H1 (cell line): ENCODE data around the gene PRPF40B. TPM values are rescaled to one million over a fixed set of nuclear protein-coding genes. Genes with fewer than 3 reads are reported as not detected.

Experiments
- CTCF ChIA-PET: fragments of 300-600 bp; sonication (Branson Sonifier 250); formaldehyde crosslinking; loops from one replicate; lab custom pipeline; 2021; ENCODE audit not compliant: partially characterized antibody; lab: Charles Lee
- POLR2A ChIA-PET: fragments of 300-600 bp; sonication (Branson Sonifier 250); formaldehyde crosslinking; loops from one replicate; lab custom pipeline; 2021; ENCODE audit warnings: inconsistent platforms; ENCODE audit not compliant: partially characterized antibody; lab: Charles Lee
- DNase-seq, 2 experiments: peaks; one replicate each; pipeline versions ENCODE4 v3.0.0 to v3.0.0-alpha.2; 2010 to 2022; ENCODE audit warnings: low spot score in 2 of 2, low read depth in 1 of 2, mixed read lengths in 1 of 2
- FAIRE-seq: peaks from 2 replicates; lab custom pipeline; 2011; peaks lifted over from hg19 to GRCh38; lab: Jason Lieb, UNC
- H2AFZ ChIP-seq: 2 replicates; pipeline ENCODE4 v1.8.1; 2012; ENCODE audit warnings: low read length, inconsistent platforms
- H2AK5ac ChIP-seq: 2 replicates; pipeline ENCODE4 v1.6.1; 2013; ENCODE audit warnings: low read depth, low read length
- H2BK120ac ChIP-seq: replicated peaks from 2 replicates; pipeline ENCODE3; 2013; ENCODE audit warnings: low read depth, low read length, inconsistent platforms
- H2BK12ac ChIP-seq: 2 replicates; pipeline ENCODE4 v1.6.1; 2013; ENCODE audit warnings: low read depth, low read length
- H2BK15ac ChIP-seq: 2 replicates; pipeline ENCODE4 v1.6.1; 2013; ENCODE audit warnings: low read length
- H2BK20ac ChIP-seq: 2 replicates; pipeline ENCODE4 v1.6.1; 2013; ENCODE audit warnings: low read length
- H2BK5ac ChIP-seq: 2 replicates; pipeline ENCODE4 v1.6.1; 2013; ENCODE audit warnings: low read depth, low read length
- H3K14ac ChIP-seq: 2 replicates; pipeline ENCODE4 v1.6.1; 2013; ENCODE audit warnings: inconsistent platforms; ENCODE audit not compliant: insufficient read length
- H3K18ac ChIP-seq: 2 replicates; pipeline ENCODE4 v1.6.1; 2013; ENCODE audit warnings: low read length; ENCODE audit errors: extremely low read depth
- H3K23ac ChIP-seq: 2 replicates; pipeline ENCODE4 v1.6.1; 2013; ENCODE audit warnings: inconsistent platforms; ENCODE audit not compliant: insufficient read length
- H3K23me2 ChIP-seq: 2 replicates; pipeline ENCODE4 v1.6.1; 2013; ENCODE audit warnings: low read depth, low read length
- H3K27ac ChIP-seq: 2 replicates; pipeline ENCODE4 v1.6.1; 2011; ENCODE audit warnings: low read depth, low read length, inconsistent platforms
- H3K27me3 ChIP-seq, 4 experiments: replicated peaks in 1 of 4; 1 replicate in 1 of 4; 2 replicates in 3 of 4; pipeline versions ENCODE4 v1.6.1 to v1.8.1; 2011 to 2013; ENCODE audit warnings: low read length in 3 of 4, mild to moderate bottlenecking in 3 of 4, inconsistent platforms in 2 of 4, mixed read lengths in 2 of 4, moderate library complexity in 1 of 4; ENCODE audit not compliant: control insufficient read depth in 3 of 4, insufficient read depth in 3 of 4; ENCODE audit errors: extremely low read depth in 1 of 4
- H3K36me3 ChIP-seq, 4 experiments: 2 replicates each; pipeline versions ENCODE4 v1.6.1 to v1.8.1; 2011 to 2013; ENCODE audit warnings: mild to moderate bottlenecking in 4 of 4, low read length in 3 of 4, moderate library complexity in 2 of 4, control low read depth in 1 of 4, inconsistent platforms in 1 of 4; ENCODE audit not compliant: insufficient read depth in 4 of 4, control insufficient read depth in 2 of 4
- H3K4ac ChIP-seq: replicated peaks from 2 replicates; pipeline ENCODE3; 2013; ENCODE audit warnings: low read length, low read depth, mixed read lengths, inconsistent platforms; ENCODE audit not compliant: insufficient read length
- H3K4me1 ChIP-seq, 4 experiments: replicated peaks in 1 of 4; 1 replicate in 1 of 4; 2 replicates in 3 of 4; pipeline versions ENCODE4 v1.6.1 to v1.8.1; 2011 to 2013; ENCODE audit warnings: low read length in 3 of 4, inconsistent platforms in 2 of 4, mixed read lengths in 1 of 4; ENCODE audit not compliant: insufficient read depth in 4 of 4, control insufficient read depth in 3 of 4
- H3K4me2 ChIP-seq, 2 experiments: 2 replicates each; pipeline versions ENCODE4 v1.6.1 to v1.8.1; 2011 to 2013; ENCODE audit warnings: low read depth in 2 of 2, low read length in 2 of 2, control low read depth in 1 of 2, inconsistent platforms in 1 of 2, mild to moderate bottlenecking in 1 of 2; ENCODE audit not compliant: insufficient read depth in 1 of 2
- H3K4me3 ChIP-seq, 4 experiments: fragments of 200-600, 300-600 bp in 1 of 4; sonication (generic), shearing (Covaris generic), sonication (Bioruptor Twin) in 1 of 4; 2 replicates each; pipeline versions ENCODE4 v1.5.1 to v1.8.1; 2011 to 2016; ENCODE audit warnings: low read length in 4 of 4, low read depth in 3 of 4, control low read depth in 2 of 4, inconsistent platforms in 2 of 4, mild to moderate bottlenecking in 2 of 4, mixed read lengths in 1 of 4, moderate library complexity in 1 of 4; ENCODE audit not compliant: insufficient read depth in 2 of 4; ENCODE audit errors: extremely low read depth in 1 of 4
- H3K56ac ChIP-seq: replicated peaks from 2 replicates; pipeline ENCODE3; 2013; ENCODE audit warnings: low read depth, mild to moderate bottlenecking, mixed read lengths, low read length, inconsistent platforms; ENCODE audit not compliant: insufficient read length
- H3K79me1 ChIP-seq: 2 replicates; pipeline ENCODE4 v1.6.1; 2013; ENCODE audit warnings: low read depth, low read length, control low read depth
- H3K79me2 ChIP-seq, 2 experiments: 2 replicates each; pipeline versions ENCODE4 v1.6.1 to v1.8.1; 2012 to 2013; ENCODE audit warnings: low read length in 2 of 2, mild to moderate bottlenecking in 2 of 2, inconsistent platforms in 1 of 2; ENCODE audit not compliant: insufficient read depth in 2 of 2, control insufficient read depth in 1 of 2
- H3K9ac ChIP-seq, 4 experiments: replicated peaks in 1 of 4; 1 replicate in 1 of 4; 2 replicates in 3 of 4; pipeline versions ENCODE4 v1.6.1 to v1.8.1; 2011 to 2013; ENCODE audit warnings: low read depth in 3 of 4, low read length in 3 of 4, control low read depth in 2 of 4, mild to moderate bottlenecking in 2 of 4, moderate library complexity in 2 of 4, inconsistent platforms in 1 of 4; ENCODE audit errors: extremely low read depth in 1 of 4
- H3K9me3 ChIP-seq, 2 experiments: 2 replicates each; pipeline versions ENCODE4 v1.6.1 to v1.8.1; 2012 to 2013; ENCODE audit warnings: mild to moderate bottlenecking in 2 of 2, moderate library complexity in 2 of 2, control low read depth in 1 of 2, inconsistent platforms in 1 of 2, low read depth in 1 of 2, low read length in 1 of 2, mixed read lengths in 1 of 2; ENCODE audit not compliant: insufficient read depth in 2 of 2
- H4K20me1 ChIP-seq, 2 experiments: replicated peaks in 1 of 2; 2 replicates each; pipeline versions ENCODE3 to v1.8.1; 2011 to 2013; ENCODE audit warnings: inconsistent platforms in 2 of 2, low read length in 2 of 2, mild to moderate bottlenecking in 1 of 2; ENCODE audit not compliant: insufficient read depth in 2 of 2, control insufficient read depth in 1 of 2
- H4K5ac ChIP-seq: 2 replicates; pipeline ENCODE4 v1.6.1; 2013; ENCODE audit warnings: low read length, low read depth, mixed read lengths, inconsistent platforms; ENCODE audit not compliant: insufficient read length
- H4K8ac ChIP-seq: 2 replicates; pipeline ENCODE4 v1.8.0; 2013; ENCODE audit warnings: mild to moderate bottlenecking, moderate library complexity, low read length, inconsistent platforms; ENCODE audit not compliant: insufficient read depth; ENCODE audit errors: extremely low read depth
- H4K91ac ChIP-seq: replicated peaks from 2 replicates; pipeline ENCODE3; 2013; ENCODE audit warnings: low read length, mixed read lengths, inconsistent platforms; ENCODE audit not compliant: insufficient read length
- SAP30 ChIP-seq: fragments of 300-600 bp; sonication (generic); IDR thresholded peaks from 2 replicates; pipeline ENCODE4 v1.7.1; 2012; ENCODE audit warnings: low read length, moderate library complexity, mild to moderate bottlenecking, inconsistent platforms; ENCODE audit not compliant: insufficient read depth, insufficient replicate concordance
- YY1 ChIP-seq: IDR thresholded peaks from 2 replicates; pipeline ENCODE4 v1.6.1; 2011; ENCODE audit warnings: low read depth, mild to moderate bottlenecking, low read length
- WGBS, 2 experiments: shearing (Covaris generic) in 1 of 2; methylation state at CpG; one replicate each; pipeline versions ENCODE4 v1.1.6 to v1.1.7; 2013 to 2015; ENCODE audit warnings: low lambda C conversion rate in 2 of 2, mixed read lengths in 2 of 2, inconsistent platforms in 1 of 2, low coverage in 1 of 2, missing lambda C conversion rate in 1 of 2; ENCODE audit not compliant: insufficient replicate concordance in 2 of 2, insufficient coverage in 1 of 2, insufficient read length in 1 of 2; ENCODE audit errors: extremely low coverage in 1 of 2, missing lambda C conversion rate in 1 of 2; 5-methylcytosine and 5-hydroxymethylcytosine counted together
- polyA plus RNA-seq, 7 experiments: library from polyadenylated mRNA; depleted of rRNA in 3 of 7; stranded (reverse) in 5 of 7; unstranded in 2 of 7; fragments of >200 nt in 5 of 7; fragments of 200-250 nt in 2 of 7; gene quantifications; 1 replicate in 5 of 7; 2 replicates in 1 of 7; 4 replicates in 1 of 7; pipeline versions ENCODE4 v1.2.1 to v1.2.3, GENCODE V29; 2011 to 2013; ENCODE audit warnings: missing spikeins in 2 of 7, mixed read lengths in 2 of 7
- total RNA-seq: library from RNA; stranded (reverse); fragmentation: NEBNext Ultra II Directional; extraction: Animal tissue kit (Norgen Biotek cat#: 25700); gene quantifications from 2 replicates; pipeline ENCODE4 v1.2.1, GENCODE V29; 2021

PRPF40B gene
- total and polyA plus RNA-seq, 2 of the 8 experiments (the other 6 are each of a cell fraction or from before 2014, with no cell fraction given): 14.4 to 24.4 TPM

DNA sequence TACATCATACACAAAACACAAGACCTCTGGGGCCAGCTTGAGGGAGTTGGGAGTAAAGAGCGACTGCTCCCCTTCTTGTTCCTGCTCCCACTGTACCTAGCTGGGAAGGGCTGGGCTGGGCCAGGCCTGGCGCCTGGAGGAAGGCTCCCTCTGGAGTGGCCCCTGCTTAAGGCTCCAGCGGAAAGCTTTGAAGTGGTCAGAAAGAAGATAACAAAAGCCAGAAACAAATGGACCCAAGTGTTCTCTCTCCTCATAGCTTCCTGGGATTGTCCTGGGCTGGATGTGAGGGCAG, 25.3 kb downstream of the PRPF40B start:
- Histone ChIP-seq H3K79me1 (no peaks in the 10 kb centered on the region), H2BK15ac (no peak overlapping the region), H3K4me1 (no peaks in the 10 kb centered on the region), H4K20me1 (peaks cover 0 to 6% of the 10 kb centered on the region in 2 experiments), H3K9me3 (no peaks in the 10 kb centered on the region), H3K27me3 (no peaks in the 10 kb centered on the region), H2AK5ac (no peak overlapping the region), H4K5ac (no peak overlapping the region)
- CTCF ChIA-PET: interaction anchor here (0.6 to 12.7 kb wide), 21 partner anchors 9 to 191 kb away, joined by 3 to 222 read pairs (median 6); partner anchors contain the start of genes FMNL3 and TMBIM6
- TF ChIP-seq YY1 (no peak), SAP30 (no peak)
- TF ChIP-seq, all 59 proteins: peak for 0
- H3K18ac ChIP-seq: no peak overlapping the region
- H3K36me3 ChIP-seq: peaks cover 17 to 56% (median 41%) of the 10 kb centered on the region in 4 experiments
- no peak overlapping the region for H3K56ac ChIP-seq
- H4K8ac ChIP-seq: no peak overlapping the region
- no peak for DNase-seq
- no peak overlapping the region for H2BK120ac ChIP-seq
- H3K14ac ChIP-seq: no peak overlapping the region
- no peak overlapping the region for H2BK5ac ChIP-seq
- no peak for FAIRE-seq
- H3K4me3 ChIP-seq: no peak overlapping the region
- no peak overlapping the region for H3K4me2 ChIP-seq
- WGBS, 2 experiments: 95% methylated on average over 3 of the region's 3 CpGs; no CpG with 5 or more reads in 1 of the 2 experiments
- H3K23ac ChIP-seq: no peak overlapping the region
- H3K79me2 ChIP-seq: no peaks in the 10 kb centered on the region
- no peak overlapping the region for H3K27ac ChIP-seq
- H3K4ac ChIP-seq: no peak overlapping the region
- no peak overlapping the region for H4K91ac ChIP-seq
- no peak overlapping the region for H2BK20ac ChIP-seq
- no peak overlapping the region for H3K9ac ChIP-seq
- H3K23me2 ChIP-seq: no peaks in the 10 kb centered on the region
- no peak overlapping the region for H2AFZ ChIP-seq
- H2BK12ac ChIP-seq: no peak overlapping the region
- POLR2A ChIA-PET: interaction anchor here (0.9 to 3.1 kb wide), 10 partner anchors 8 to 93 kb away, joined by 3 to 14 read pairs (median 6); partner anchors contain the start of gene TMBIM6
